ENCODE measurements around the gene SBK2.
A peak's percentile ranks its signal among the peaks of the same experiment; 100 is the strongest.
"Not testable (repeated sequence)": the region's sequence is repeated elsewhere in the genome, so short reads cannot be mapped to it uniquely, and the experiment has no call there.

The SBK2 gene

DNA sequence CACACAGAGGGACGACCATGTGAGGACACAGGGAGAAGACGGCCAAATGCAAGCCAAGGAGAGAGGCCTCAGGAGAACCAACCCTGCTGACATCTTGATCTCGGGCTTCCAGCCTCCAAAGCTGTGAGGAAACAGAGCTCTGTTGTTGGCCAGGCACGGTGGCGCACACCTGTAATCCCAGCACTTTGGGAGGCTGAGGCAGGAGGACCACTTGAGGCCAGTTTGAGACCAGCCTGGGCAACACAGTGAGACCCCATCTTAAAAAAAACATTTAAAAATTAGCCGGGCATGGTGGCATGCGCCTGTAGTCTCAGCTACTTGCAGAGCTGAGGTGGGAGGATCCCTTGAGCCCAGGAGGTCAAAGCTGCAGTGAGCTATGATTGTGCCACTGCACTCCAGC, 2.7 kb downstream of the SBK2 start:
- DNase-seq: not testable (repeated sequence)

DNA sequence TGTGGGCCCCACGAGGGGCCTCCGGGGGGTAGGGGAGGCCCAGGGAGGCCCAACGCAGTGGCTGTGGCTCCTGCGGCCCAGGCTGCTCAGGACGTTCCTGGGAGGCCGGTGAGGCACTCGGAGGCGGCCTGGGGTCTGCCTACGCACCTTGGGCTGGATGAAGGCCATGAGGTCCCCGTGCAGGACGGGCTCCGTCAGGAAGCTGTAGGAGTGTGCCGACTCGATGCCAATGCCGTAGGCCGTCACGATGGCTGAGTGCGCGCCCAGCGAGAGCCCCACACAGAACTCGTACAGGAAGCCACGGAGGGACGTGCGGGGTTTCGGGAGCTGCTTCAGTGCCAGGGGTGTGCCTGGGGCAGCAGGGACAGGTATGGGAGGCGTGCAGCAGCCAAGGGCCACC, 5.9 kb downstream of the SBK2 start:
- DNase-seq: no peak

DNA sequence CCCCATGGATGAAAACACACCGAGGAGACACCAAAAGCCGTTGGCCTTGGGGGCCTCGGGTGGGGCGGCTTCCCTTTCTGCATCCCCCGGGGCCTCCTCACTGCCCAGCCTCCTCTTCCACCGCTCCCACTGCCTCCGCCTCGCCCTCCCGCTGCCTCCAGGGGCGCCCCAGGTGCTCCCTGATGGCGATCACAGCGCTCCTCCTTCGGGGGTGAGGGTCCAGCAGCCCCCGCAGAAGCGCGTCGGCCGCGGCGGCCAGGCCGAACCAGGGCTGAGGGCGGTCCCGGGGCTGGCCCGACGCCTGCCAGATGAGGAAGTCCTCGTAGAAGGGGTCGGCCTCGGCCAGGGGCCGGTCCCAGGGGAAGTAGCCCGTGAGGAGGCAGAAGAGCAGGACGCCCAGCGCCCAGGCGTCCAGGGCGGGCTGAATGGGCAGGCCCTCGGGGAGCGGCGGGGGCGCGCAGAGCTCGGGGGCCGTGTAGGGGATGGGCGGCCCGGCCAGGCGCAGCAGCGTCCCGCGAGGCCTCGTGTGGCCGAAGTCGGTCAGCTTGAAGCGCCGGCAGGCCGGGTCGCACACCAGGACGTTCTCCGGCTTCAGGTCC, 7.2 kb downstream of the SBK2 start:
- no peak for DNase-seq

- DNase-seq: no peak
Measured at GRCh38 chr19:55528030-55528803, 8.7 kb downstream of the SBK2 start.

DNA sequence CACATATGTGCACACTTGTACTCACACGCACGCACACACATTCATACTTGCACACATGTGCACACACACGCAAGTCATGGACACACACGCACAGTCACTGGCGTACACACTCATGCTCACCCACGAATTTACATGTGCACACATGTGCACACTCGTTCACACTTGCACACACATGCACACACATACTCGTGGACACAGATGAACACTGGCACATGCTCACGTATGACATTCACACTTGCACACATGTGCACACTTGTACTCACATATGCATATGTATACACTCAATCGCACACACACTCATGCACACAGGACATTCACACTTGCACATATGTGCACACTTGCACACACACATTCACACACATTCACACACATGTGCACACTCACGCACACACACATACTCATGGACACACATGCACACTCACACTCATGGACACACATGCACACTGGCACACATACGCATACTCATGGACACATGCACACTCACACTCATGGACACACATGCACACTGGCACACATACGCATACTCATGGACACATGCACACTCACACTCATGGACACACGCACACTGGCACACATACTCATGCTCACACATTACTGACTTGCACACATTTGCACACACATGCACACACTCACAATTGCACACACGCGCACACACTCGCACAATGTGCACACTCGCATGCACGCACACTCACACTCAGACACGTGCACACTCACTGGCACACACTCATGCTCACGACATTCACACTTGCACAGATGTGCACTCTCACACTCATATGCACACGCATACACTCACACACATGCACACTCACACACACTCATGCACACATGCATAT, 9.5 kb downstream of the SBK2 start:
- no peak for DNase-seq

DNA sequence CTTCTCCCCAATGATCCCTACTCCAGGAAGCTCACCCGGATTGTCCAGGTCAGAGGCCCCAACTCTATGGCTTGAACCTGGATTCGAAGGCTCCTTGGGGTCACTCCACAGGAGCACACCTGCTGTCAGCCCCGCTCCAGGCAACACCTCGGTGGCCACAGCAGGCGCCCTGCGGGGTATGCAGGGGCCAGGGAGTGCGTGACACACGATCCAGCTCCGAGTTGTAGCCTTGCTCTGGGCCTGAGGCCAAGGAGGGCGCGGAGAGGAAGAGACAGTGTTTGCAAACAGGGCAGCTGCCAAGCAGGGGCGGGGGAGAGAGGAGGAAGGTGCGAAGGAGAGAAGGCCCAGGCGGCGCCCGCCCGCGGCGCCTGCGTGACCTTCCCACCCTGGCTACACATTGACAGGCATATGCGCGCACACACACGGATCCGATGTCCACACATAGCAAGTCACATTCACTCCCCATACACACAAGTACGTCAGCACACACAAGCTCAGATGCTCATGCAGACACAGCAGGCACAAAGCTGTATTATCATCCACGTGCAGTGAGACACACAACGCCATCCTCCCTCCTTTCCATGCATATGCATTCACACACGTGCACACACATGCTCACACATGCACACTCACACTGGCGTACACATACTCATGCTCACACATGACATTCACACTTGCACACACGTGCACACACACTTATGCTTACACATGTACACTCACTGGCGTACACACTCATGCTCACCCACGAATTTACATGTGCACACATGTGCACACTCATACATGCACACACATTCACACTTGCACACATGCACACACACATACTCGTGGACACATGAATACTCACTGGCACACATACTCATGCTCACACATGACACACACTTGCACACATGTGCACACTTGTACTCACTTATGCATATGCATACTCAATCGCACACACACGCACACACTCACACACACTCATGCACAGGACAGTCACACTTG, 10.4 kb downstream of the SBK2 start:
- peak; percentile 79 for DNase-seq

DNA sequence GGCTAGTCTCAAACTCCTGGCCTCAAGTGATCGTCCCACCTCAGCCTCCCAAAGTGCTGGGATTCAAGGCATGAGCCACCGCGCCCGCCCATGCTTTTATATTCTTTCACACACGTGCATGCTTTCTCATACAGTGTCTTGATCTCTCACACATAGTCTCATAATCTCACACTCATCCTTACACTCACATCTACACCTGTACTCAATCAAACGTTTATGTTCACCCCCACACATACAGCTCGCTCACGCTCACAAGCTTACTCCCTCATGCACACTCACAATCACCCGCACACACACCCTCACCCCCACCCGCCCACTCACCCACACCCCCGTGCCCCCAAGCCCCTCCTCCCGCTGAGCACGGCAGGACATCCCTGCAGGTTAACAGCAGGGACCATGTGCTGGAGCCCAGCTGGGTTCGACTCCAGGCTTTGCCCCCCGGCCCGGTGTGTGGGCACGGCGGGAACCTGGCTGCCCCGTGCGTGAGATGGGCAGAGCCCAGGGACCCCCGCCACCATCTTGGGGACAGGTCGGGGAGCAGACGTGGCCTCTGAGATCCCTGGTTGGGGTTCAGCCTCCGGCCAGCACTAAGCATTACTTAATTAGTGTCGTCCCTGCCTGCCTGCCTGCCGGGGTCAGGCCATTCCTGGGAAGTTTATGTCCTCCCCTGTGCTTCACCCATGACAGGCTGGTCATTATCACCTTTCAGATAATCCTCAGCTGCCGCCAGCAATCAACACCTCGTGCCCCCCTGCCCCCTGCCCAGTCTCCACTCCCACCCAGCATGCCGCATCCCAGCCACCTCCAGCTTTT, 11.4 kb downstream of the SBK2 start:
- DNase-seq: no peak

DNA sequence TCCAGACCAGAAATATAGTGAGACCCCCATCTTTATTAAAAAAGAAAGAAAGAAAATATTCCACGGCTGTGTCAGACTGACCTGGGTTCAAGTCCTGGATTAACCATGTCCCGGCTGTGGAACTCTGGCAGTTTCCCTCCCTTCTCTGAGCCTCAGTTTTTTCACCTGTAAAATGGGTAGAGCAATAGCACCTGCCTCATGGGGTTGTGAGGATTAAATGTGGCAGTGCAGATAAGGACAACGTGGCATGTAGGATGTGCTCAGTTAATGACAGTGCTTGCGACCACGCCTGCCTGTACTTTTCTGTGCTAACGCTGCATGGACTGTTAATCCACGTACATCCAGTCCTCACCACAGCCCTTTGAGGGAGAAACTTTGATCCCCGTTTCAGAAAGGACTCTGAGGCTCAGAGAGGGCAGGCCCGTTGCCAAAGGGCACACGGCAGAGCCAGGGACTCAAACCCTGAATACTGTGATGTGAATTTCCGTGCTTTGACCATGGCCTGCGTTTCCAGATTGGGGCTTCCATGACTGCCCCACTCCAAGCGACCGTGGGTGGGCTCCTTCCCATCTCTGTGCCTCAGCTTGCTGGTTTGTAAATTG, 16.1 kb downstream of the SBK2 start:
- DNase-seq: peak; percentile 36

DNA sequence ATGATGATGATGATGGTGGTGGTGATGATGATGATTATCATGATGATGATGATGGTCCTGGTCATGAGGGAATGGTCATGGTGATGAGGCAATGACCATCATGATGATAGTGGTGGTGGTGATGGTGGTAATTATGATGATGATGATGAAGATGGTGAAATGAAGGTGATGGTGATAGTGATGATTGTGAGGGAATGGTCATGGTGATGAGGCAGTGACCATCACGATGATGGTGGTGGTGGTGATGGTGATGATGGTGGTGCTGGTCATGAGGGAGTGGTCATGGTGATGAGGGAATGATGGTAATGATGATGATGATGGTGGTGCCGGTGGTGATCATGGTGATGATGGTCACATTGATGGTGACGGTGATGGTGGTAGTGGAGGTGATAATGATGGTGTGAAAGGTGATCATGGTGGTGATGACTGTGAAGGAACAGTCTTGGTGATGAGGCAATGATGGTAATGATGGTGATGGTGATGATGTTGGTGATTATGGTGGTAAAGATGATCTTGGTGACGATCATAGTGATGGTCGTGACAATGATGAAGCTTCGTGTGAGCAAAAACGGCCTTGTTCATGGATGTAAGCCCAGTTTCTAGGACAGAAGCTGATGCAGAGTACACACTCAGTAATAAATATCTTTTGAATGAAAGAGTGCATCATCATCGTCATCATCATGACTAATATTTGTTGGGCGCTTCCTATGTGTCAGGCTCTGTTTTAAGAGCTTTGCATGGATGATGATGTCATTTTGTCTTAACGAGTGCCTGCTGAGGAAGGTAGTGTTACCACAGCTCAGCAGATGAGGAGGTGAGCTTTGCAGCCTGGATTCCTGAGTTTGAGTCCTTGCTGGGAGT, 17.3 kb downstream of the SBK2 start:
- no peak for DNase-seq

- peak; percentile 96 for DNase-seq
Measured at GRCh38 chr19:55516878-55517620, 19.9 kb downstream of the SBK2 start.

- no peak for DNase-seq
Measured at GRCh38 chr19:55508120-55508519, 28.8 kb downstream of the SBK2 start.

DNA sequence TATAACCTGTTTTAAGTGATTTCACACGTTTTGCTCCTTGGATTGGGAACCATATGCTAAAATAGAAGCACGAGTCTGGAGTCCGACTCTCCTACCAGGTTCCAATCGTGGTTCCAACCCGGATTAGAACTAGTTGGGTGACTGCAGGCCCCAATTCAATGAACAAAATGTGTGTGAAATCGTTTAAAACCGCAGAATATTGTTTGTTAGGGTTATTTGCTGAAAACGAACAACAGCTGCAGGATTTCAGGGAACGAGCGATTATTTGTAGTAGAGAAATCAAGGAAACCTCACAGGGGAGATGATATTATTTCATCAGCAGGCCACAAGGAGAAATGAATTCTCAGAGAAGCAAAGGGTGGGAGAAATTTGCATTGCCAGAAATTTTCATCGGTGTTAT, 32.0 kb downstream of the SBK2 start:
- DNase-seq: no peak

DNA sequence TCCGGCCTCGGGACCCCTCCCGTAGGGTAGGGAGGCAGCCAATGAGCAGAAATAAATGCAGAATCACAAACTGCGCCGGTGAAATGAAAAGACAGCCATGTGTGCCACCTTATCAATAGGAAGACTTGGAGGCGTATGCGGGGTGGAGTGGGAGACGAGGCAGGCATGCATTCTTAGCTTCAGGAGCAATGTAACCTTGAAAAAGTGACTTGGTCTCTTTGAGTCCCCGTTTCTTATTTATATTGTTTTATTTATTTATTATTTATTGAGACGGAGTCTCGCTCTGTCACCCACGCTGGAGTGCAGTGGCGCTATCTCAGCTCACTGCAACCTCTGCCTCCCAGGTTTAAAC, 32.7 kb downstream of the SBK2 start:
- DNase-seq: no peak

DNA sequence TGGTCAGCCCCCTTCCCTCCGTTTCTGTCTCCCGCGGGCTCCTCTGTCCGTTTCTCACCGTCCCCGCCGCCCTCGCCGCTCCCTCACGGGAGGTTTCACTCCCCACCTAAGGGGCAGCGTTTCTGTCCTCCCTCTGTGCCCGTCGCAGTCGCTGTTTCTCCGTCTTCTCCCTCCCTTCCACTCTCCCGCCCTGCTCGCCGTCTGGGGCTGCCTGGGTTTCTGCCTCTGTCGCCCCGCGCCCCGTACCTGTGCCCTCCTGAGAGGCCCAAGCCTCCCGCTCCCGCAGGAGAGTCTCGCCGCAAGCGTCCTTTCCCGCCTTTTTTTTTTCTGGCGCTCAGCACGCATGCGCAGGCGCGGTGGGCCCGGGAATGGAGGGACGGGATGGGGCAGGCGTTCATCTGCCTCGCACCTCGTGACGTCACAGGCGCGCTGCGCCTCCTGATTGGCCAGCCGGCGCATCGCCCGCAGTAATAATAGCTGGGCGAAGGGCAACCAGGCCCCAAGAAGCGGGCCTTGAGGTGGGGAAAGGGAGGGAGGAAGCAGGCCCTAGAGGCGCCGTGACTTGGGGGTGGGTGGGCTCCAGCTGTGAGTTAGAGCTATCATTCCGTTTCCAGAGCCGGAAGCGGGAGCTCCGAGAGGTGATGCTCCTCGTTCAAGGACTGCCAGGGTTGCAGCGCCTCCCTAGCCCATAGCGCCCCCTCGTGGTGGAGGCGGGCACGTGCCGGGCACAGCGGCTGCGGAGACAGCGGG, 33.3 kb downstream of the SBK2 start:
- peak; percentile 96 for DNase-seq

DNA sequence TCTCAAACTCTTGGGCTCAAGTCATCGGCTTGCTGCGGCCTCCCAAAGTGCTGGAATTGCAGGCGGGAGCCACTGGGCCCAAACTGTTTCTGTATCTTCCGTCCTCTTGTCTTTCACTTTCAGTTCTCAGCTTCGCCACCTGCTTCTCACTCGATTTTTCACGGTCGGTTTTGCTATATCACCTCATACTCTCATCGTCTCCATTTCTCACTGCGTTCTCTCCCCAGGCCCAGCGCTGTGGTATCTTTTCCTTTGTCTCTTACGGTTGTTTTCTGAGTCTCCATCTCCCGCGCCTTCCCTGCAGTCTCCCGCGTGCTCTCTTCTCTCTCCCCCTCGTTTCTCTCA, 33.8 kb downstream of the SBK2 start:
- DNase-seq: no peak

- no peak for DNase-seq
Measured at GRCh38 chr19:55502197-55502952, 34.6 kb downstream of the SBK2 start.

- no peak for DNase-seq
Measured at GRCh38 chr19:55500368-55500952, 36.5 kb downstream of the SBK2 start.
